Liver (tissue), 3 donors: ENCODE measurements around the gene RAB34.

Experiments used
- EGR1 ChIP-seq, 2 donors: IDR thresholded peaks; 2 replicates each; pipeline ENCODE4 v1.6.1; 2016 to 2018; ENCODE audit warnings: antibody characterized with exemption in 2 of 2, low read depth in 2 of 2
- FOXA1 ChIP-seq: IDR thresholded peaks from 2 replicates; pipeline ENCODE4 v1.6.1; 2016; ENCODE audit warnings: antibody characterized with exemption
- JUND ChIP-seq, 2 donors: IDR thresholded peaks; 2 replicates each; pipeline ENCODE4 v1.6.1; 2016; ENCODE audit warnings: antibody characterized with exemption in 2 of 2
- NR2F2 ChIP-seq: IDR thresholded peaks from 2 replicates; pipeline ENCODE4 v1.6.1; 2016; ENCODE audit warnings: antibody characterized with exemption
- RXRA ChIP-seq, 2 donors: IDR thresholded peaks; 2 replicates each; pipeline ENCODE4 v1.6.1; 2017 to 2018; ENCODE audit warnings: antibody characterized with exemption in 2 of 2, mild to moderate bottlenecking in 1 of 2
- SP1 ChIP-seq: IDR thresholded peaks from 2 replicates; pipeline ENCODE4 v1.6.1; 2018; ENCODE audit warnings: antibody characterized with exemption, mild to moderate bottlenecking
- TAF1 ChIP-seq: conservative IDR thresholded peaks from 2 replicates; pipeline ENCODE4 v1.6.1; 2016; ENCODE audit warnings: antibody characterized with exemption, mild to moderate bottlenecking
- YY1 ChIP-seq: IDR thresholded peaks from 2 replicates; pipeline ENCODE4 v1.6.1; 2016; ENCODE audit warnings: antibody characterized with exemption, mild to moderate bottlenecking
- TF ChIP-seq, protein P1 (sequence below): fragments of 150-350 bp; IDR thresholded peaks from 2 replicates; pipeline ENCODE4 v1.5.1; 2017; ENCODE audit warnings: improper control_type of control experiment, low read depth, low read length; ENCODE audit not compliant: missing input control
- TF ChIP-seq, protein P2 (sequence below): IDR thresholded peaks from 2 replicates; pipeline ENCODE4 v1.6.1; 2016; ENCODE audit warnings: antibody characterized with exemption
- TF ChIP-seq, protein P3 (sequence below): IDR thresholded peaks from 2 replicates; pipeline ENCODE4 v1.6.1; 2016; ENCODE audit warnings: antibody characterized with exemption
- TF ChIP-seq, protein P4 (sequence below): IDR thresholded peaks from 2 replicates; pipeline ENCODE4 v1.6.1; 2016; ENCODE audit warnings: antibody characterized with exemption, mild to moderate bottlenecking
- TF ChIP-seq, protein P5 (sequence below): IDR thresholded peaks from 2 replicates; pipeline ENCODE4 v1.6.1; 2016; ENCODE audit warnings: antibody characterized with exemption
- donor health status: healthy.
- donor health status: healthy.

DNA sequence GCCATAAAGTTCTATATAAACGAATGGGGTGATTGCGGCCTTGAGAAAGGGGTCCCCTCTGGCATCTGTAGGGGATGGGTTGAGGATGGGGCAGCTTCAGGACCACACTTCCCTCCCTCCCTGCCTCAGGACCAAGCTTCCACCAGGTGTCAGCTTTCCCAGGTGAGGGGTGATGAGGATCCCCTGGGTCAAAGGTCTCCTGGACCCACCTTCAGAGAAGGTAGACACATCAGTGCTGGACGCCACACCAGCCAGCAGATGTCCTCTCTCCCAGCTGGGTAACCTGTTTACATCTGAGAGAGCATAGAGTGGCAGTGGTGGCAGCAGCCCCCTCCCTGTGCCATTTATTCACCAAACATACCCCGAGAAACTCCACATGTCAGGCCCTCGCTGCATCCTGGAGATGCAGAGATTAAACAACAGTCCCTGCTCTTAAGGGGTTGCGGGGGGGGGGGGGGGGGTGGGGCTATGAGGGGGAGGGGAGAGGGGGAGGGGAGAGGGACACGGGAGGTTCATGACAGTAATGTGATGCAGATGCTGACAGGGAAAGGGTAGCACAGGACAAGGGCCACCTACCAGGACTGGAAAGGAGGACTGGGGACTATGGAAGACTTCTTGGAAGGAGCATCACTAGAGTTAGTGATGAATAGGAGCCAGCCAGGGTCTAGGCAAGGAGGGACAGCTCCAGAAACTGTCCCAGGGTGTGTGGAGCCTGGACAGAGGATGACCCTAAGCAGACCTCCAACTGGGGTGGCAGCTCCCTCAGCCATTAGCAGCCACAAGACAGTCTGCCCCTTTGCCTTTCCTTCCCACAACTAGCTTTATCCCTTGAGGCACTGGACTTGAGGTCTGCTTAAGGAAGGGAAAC, 11.0 kb downstream of the RAB34 start:
- TF ChIP-seq SP1 (no peak), EGR1 (IDR thresholded peaks at IDR 0.05; ENCODE audit: low read depth in 2 of 2) (no peak), YY1 (no peak), FOXA1 (no peak), NR2F2 (no peak), JUND (IDR thresholded peaks at IDR 0.05) (no peak), TAF1 (no peak), RXRA (IDR thresholded peaks at IDR 0.05) (no peak)
- TF ChIP-seq, protein P1, sequence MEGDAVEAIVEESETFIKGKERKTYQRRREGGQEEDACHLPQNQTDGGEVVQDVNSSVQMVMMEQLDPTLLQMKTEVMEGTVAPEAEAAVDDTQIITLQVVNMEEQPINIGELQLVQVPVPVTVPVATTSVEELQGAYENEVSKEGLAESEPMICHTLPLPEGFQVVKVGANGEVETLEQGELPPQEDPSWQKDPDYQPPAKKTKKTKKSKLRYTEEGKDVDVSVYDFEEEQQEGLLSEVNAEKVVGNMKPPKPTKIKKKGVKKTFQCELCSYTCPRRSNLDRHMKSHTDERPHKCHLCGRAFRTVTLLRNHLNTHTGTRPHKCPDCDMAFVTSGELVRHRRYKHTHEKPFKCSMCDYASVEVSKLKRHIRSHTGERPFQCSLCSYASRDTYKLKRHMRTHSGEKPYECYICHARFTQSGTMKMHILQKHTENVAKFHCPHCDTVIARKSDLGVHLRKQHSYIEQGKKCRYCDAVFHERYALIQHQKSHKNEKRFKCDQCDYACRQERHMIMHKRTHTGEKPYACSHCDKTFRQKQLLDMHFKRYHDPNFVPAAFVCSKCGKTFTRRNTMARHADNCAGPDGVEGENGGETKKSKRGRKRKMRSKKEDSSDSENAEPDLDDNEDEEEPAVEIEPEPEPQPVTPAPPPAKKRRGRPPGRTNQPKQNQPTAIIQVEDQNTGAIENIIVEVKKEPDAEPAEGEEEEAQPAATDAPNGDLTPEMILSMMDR: no peak
- TF ChIP-seq, protein P2, sequence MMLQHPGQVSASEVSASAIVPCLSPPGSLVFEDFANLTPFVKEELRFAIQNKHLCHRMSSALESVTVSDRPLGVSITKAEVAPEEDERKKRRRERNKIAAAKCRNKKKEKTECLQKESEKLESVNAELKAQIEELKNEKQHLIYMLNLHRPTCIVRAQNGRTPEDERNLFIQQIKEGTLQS: no peak
- TF ChIP-seq, protein P3, sequence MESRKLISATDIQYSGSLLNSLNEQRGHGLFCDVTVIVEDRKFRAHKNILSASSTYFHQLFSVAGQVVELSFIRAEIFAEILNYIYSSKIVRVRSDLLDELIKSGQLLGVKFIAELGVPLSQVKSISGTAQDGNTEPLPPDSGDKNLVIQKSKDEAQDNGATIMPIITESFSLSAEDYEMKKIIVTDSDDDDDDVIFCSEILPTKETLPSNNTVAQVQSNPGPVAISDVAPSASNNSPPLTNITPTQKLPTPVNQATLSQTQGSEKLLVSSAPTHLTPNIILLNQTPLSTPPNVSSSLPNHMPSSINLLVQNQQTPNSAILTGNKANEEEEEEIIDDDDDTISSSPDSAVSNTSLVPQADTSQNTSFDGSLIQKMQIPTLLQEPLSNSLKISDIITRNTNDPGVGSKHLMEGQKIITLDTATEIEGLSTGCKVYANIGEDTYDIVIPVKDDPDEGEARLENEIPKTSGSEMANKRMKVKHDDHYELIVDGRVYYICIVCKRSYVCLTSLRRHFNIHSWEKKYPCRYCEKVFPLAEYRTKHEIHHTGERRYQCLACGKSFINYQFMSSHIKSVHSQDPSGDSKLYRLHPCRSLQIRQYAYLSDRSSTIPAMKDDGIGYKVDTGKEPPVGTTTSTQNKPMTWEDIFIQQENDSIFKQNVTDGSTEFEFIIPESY: no peak
- TF ChIP-seq, protein P4, sequence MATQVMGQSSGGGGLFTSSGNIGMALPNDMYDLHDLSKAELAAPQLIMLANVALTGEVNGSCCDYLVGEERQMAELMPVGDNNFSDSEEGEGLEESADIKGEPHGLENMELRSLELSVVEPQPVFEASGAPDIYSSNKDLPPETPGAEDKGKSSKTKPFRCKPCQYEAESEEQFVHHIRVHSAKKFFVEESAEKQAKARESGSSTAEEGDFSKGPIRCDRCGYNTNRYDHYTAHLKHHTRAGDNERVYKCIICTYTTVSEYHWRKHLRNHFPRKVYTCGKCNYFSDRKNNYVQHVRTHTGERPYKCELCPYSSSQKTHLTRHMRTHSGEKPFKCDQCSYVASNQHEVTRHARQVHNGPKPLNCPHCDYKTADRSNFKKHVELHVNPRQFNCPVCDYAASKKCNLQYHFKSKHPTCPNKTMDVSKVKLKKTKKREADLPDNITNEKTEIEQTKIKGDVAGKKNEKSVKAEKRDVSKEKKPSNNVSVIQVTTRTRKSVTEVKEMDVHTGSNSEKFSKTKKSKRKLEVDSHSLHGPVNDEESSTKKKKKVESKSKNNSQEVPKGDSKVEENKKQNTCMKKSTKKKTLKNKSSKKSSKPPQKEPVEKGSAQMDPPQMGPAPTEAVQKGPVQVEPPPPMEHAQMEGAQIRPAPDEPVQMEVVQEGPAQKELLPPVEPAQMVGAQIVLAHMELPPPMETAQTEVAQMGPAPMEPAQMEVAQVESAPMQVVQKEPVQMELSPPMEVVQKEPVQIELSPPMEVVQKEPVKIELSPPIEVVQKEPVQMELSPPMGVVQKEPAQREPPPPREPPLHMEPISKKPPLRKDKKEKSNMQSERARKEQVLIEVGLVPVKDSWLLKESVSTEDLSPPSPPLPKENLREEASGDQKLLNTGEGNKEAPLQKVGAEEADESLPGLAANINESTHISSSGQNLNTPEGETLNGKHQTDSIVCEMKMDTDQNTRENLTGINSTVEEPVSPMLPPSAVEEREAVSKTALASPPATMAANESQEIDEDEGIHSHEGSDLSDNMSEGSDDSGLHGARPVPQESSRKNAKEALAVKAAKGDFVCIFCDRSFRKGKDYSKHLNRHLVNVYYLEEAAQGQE: no peak
- TF ChIP-seq, protein P5, sequence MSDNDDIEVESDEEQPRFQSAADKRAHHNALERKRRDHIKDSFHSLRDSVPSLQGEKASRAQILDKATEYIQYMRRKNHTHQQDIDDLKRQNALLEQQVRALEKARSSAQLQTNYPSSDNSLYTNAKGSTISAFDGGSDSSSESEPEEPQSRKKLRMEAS: no peak
